Stimulated activated CD4-positive, alpha-beta T cell treated with anti-CD3 and anti-CD28 coated beads, TNF-alpha, amount 100 ng/mL, for 24 hours (primary cell): Measurements from ENCODE around the gene RGS12.

Source experiments
- DNase-seq, 3 experiments: peaks; one replicate each; pipeline ENCODE4 v3.0.0-alpha.2; 2020; ENCODE audit warnings: low read depth in 3 of 3

RGS12 gene, protein sequence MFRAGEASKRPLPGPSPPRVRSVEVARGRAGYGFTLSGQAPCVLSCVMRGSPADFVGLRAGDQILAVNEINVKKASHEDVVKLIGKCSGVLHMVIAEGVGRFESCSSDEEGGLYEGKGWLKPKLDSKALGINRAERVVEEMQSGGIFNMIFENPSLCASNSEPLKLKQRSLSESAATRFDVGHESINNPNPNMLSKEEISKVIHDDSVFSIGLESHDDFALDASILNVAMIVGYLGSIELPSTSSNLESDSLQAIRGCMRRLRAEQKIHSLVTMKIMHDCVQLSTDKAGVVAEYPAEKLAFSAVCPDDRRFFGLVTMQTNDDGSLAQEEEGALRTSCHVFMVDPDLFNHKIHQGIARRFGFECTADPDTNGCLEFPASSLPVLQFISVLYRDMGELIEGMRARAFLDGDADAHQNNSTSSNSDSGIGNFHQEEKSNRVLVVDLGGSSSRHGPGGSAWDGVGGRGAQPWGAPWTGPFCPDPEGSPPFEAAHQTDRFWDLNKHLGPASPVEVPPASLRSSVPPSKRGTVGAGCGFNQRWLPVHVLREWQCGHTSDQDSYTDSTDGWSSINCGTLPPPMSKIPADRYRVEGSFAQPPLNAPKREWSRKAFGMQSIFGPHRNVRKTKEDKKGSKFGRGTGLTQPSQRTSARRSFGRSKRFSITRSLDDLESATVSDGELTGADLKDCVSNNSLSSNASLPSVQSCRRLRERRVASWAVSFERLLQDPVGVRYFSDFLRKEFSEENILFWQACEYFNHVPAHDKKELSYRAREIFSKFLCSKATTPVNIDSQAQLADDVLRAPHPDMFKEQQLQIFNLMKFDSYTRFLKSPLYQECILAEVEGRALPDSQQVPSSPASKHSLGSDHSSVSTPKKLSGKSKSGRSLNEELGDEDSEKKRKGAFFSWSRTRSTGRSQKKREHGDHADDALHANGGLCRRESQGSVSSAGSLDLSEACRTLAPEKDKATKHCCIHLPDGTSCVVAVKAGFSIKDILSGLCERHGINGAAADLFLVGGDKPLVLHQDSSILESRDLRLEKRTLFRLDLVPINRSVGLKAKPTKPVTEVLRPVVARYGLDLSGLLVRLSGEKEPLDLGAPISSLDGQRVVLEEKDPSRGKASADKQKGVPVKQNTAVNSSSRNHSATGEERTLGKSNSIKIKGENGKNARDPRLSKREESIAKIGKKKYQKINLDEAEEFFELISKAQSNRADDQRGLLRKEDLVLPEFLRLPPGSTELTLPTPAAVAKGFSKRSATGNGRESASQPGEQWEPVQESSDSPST (N-terminal part only)

GRCh38 chr4:3292571-3293400 lies at the start of gene RGS12:
RGS12 (plus strand) TSS chr4:3293021; CDS start chr4:3316171, 23,150 bp downstream.
- peak; percentile 80 to 91 (median 82) for DNase-seq

DNA sequence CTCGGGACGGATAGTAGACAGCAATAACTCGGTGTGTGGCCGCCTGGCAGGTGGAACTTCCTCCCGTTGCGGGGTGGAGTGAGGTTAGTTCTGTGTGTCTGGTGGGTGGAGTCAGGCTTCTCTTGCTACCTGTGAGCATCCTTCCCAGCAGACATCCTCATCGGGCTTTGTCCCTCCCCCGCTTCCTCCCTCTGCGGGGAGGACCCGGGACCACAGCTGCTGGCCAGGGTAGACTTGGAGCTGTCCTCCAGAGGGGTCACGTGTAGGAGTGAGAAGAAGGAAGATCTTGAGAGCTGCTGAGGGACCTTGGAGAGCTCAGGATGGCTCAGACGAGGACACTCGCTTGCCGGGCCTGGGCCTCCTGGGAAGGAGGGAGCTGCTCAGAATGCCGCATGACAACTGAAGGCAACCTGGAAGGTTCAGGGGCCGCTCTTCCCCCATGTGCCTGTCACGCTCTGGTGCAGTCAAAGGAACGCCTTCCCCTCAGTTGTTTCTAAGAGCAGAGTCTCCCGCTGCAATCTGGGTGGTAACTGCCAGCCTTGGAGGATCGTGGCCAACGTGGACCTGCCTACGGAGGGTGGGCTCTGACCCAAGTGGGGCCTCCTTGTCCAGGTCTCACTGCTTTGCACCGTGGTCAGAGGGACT lies 49.6 kb upstream of the RGS12 start:
- DNase-seq, result no peak

DNA sequence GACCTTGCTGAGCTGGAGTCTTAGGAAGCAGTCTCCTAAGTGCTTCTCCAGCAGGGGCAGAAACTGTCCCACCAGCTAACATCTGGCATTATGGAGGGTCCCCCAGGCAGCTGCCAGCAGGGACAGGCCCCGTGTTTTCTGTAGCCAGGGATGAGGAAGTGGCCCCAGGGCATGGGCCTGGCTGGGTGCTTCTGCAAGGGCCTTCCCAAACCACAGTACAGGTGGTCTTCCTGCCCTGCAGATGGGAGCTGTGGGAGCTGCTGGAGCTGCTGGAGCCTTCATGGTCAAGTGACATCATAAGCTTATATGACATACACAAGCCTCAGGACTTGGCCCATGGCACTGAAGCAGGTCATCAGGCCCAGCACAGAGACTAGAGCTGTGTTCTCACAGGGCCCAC lies 48.8 kb upstream of the RGS12 start:
- no peak for DNase-seq

GRCh38 chr4:3244747-3245146 lies 48.1 kb upstream of the RGS12 start:
- DNase-seq, result no peak

GRCh38 chr4:3245676-3246075 lies 47.1 kb upstream of the RGS12 start:
- no peak for DNase-seq

- DNase-seq, result no peak
Observed at GRCh38 chr4:3246458-3247398, 46.1 kb upstream of the RGS12 start.

DNA sequence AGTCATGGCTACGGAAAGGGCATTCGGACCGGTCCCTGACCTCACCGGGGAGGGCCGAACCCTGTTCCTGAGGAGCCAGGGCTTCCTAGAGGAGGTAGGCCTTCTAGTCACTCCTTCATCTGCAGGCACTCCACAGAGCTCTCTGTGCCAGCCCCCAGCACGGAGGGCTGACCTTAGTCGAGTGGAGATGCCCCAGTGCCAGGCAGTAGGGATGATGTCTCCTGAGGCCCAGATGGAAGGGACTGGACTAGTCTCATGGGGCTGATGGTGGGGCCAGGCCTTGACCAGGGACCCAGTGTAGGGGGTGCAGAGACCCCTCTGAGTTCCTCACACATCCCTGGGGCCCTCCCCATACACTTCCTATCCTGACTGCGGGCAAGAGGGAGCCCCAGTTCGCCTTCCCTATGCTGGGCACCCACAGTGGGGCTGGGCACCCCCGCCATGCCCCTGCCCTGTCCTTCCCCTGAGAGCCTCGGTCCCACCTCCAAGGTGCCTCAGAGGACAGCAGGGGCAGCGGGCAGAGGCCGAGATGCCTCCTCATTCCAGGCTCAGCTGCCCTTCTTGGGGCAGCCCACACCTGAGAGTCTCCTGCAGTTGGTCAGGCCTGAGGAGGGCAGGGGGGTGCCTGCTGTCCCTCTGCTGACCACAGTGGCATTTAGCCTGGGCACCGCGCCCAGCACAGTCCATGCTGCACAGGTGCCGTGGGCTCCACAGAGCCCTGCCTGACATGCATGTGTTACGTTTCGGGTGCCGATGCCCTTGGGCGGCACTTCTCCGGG lies 45.2 kb upstream of the RGS12 start:
- DNase-seq, result no peak

GRCh38 chr4:3248178-3248480 lies 44.7 kb upstream of the RGS12 start:
- no peak for DNase-seq

DNA sequence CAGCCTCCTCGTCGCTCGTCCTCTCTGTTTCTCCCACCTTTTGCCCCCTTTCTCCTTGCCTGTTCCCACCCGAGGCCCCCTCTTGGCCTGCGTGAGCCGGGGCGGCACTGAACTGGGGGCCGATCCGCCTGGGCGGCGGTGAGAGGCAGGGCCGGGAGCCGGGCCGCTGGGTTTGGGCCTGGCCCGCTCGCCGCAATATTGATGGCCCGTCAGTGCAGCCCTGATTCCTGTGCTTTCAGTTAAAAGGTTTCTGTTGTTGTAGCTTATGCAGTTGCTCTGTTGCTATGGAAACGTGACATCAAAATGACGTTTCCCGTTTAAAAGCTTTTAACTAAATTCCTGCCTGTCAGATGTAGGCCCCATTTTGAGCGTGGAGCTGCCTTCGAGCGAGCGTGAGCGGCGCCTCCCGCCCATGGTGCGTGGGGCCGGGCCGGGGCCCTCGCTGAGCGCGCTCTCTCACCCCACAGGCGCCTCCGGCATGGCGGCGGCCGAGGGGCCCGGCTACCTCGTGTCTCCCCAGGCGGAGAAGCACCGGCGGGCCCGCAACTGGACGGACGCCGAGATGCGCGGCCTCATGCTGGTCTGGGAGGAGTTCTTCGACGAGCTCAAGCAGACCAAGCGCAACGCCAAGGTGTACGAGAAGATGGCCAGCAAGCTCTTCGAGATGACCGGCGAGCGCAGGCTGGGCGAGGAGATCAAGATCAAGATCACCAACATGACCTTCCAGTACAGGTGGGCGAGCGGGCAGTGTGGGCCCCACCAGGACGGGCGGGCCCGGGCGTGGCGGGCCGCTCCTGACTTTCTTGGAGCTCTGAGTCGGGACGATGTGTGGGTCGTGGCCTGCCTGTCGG lies 43.8 kb upstream of the RGS12 start, which contains the start of gene MSANTD1:
Gene MSANTD1 (plus strand): TSS at position 349 of the 851 bp plus-strand sequence. CDS start 64 bp downstream, at position 413.
- no peak for DNase-seq

- no peak for DNase-seq
Observed at GRCh38 chr4:3249711-3250437, 42.9 kb upstream of the RGS12 start.

GRCh38 chr4:3250438-3250955 lies 42.3 kb upstream of the RGS12 start:
- no peak for DNase-seq

DNA sequence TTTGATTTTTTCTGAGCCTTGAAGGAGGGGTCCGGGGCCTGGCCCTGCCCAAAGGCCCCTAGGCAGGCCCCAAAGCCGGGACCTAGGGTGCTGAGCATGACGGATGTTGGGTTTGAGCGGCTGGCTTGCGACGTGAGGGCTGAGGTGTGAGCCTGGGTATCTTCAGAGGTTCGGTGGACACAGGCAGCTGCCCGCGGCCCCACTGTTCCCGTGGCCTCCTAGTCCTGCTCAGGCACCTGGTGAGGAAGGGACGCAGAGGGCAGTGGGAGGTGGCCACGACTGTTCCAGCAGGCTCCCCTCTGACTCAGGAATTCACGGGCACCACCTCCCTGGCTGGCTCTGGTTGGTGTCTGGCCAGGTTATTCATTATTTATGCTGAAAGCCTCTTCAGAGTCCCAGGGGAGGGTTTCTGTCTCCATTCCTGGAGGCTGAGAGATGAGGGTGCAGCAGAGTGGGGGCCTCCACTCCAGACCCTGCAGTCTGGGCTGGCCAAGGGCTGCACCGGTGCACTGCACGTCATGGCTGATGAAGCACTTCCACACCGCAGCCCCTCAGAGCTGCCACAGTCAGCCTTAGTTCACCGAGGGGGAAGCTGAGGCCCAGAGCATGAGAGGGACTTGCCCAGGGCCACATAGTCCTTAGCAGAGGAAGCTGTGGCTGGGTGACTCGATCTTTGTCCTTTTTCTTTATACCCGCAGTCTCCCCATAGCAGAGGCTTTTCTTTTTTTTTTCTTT lies 41.7 kb upstream of the RGS12 start:
- no peak for DNase-seq

GRCh38 chr4:3251691-3252479 lies 40.9 kb upstream of the RGS12 start:
- no peak for DNase-seq

GRCh38 chr4:3252480-3252828 lies 40.4 kb upstream of the RGS12 start:
- no peak for DNase-seq
